LHCN-M2 (cell line): ENCODE data around the gene UBE2M. TPM values are rescaled to one million over a fixed set of nuclear protein-coding genes. Genes with fewer than 3 reads are reported as not detected.

Experiments
- DNase-seq: peaks from one replicate; pipeline ENCODE4 v3.0.0-alpha.2; 2012; ENCODE audit warnings: low read depth
- total RNA-seq: library from RNA; depleted of rRNA; stranded (reverse); fragments of >200 nt; gene quantifications from 2 replicates; pipeline ENCODE4 v1.2.3, GENCODE V29; 2014

The UBE2M gene
- total RNA-seq, 1 experiment from 2014 or later: 73.9 TPM

DNA sequence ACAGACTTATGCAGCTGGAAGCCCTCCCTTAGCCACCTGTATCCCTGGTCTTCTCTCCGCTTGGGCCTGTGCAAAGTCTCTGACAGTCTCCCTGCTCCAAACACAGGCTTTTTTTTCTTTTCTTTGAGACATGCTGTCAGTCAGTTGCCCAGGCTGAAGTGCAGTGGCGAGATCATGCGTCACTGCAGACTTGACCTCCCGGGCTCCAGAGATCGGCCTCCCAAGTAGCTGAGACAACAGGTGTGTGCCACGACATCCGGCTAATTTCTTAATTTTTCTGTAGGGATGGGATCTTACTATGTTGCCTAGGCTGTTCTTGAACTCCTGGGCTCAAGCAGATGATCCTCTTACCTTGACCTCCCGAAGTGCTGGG lies 13.2 kb upstream of the UBE2M start:
- no peak for DNase-seq

- no peak for DNase-seq
Measured at GRCh38 chr19:58570770-58571574, 12.6 kb upstream of the UBE2M start.

DNA sequence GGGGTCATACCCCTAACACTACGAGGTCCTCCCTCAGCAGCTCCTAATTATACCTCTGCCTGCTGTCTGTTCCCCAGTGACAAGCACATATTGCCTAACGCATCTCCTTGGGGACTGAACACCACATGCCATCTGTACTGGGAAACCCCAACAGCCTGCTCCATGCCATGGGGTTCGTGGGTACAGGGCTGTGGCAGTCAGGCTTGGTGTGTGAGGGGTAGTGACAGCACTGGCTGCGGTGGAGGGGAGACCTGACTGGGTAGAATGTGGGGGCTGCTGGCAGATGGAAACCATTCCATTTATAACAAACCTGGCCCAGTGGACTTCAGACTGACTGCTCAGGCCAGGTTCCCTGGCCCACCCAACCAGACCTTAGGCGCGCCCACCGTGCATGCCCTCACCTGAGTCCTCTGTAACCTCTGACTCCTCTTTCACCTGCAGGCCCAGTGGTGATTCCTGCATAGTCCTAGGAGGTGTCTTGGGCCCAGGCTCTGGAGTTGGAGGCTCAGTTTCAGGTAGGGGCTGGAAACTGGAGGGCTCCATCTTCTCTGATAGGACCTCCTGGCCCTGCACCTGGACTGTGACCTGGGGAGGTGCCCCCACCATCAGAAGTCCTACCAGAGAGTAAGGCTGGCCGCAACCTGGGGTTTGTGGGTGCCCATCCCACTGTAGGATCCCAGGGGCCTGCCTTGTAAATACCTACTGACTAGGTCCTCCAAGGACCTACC lies 11.7 kb upstream of the UBE2M start:
- no peak for DNase-seq

- no peak for DNase-seq
Measured at GRCh38 chr19:58569191-58569942, 11.0 kb upstream of the UBE2M start.

DNA sequence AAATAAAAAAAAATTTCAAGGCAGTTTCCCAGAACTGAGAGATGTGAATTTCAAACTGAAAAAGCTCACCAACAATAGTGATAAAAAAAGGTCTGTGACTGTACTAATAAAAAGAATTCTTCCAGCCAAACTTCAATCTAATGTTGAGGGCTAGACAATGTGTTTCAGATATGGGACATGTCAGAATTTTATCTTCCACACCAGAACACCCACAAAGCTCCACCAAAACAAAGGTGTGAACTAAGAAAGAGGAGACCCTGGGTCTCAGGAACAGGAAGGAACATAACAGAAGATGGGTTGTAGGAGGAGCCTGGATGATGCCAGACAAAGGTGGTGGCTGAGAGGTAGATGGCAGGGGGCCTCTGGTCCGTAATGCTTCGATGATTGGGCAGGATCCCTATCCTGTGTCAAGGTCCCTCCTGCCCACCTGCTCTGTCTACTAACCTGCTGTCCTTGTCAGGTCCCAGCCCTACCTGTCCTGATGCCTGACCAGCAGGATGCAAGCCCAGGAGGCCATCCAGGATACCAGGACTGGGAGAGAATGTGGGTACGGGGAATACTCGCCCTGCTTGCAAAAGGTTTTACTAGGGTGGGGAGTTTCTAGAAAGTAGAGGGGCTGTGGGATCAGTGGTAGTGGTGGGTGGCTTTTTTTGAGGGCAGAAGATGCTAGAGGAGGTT lies 10.2 kb upstream of the UBE2M start:
- DNase-seq: no peak

- DNase-seq: no peak
Measured at GRCh38 chr19:58566989-58567388, 8.6 kb upstream of the UBE2M start.

GRCh38 chr19:58563823-58564222 lies 5.4 kb upstream of the UBE2M start:
- no peak for DNase-seq

DNA sequence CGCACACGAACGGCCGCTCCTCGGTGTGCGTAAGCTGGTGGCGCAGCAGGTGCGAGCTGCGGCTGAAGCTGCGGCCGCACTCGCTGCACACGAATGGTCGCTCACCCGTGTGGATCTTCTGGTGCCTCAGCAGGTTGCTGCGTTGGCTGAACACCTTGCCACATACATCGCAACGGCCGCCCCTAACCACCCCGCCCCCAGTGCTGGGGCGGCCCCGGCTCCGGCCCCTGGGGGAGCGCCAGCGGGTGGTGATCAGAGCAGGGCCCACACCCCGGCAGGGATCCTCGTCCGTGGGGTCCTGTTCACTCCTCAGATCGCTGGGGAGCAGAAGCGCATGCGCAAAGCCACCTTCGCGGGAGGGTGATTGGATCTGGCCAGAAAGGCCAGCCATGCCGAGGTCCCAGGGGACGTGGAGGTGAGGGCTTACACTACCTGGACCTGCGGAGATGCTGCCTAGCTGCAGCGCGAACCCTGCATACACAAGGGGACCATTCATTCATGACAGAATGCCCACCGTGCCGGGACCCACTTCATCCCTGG lies 4.7 kb upstream of the UBE2M start:
- DNase-seq: no peak

- peak; percentile 12 for DNase-seq
Measured at GRCh38 chr19:58562122-58563033, 4.0 kb upstream of the UBE2M start.

DNA sequence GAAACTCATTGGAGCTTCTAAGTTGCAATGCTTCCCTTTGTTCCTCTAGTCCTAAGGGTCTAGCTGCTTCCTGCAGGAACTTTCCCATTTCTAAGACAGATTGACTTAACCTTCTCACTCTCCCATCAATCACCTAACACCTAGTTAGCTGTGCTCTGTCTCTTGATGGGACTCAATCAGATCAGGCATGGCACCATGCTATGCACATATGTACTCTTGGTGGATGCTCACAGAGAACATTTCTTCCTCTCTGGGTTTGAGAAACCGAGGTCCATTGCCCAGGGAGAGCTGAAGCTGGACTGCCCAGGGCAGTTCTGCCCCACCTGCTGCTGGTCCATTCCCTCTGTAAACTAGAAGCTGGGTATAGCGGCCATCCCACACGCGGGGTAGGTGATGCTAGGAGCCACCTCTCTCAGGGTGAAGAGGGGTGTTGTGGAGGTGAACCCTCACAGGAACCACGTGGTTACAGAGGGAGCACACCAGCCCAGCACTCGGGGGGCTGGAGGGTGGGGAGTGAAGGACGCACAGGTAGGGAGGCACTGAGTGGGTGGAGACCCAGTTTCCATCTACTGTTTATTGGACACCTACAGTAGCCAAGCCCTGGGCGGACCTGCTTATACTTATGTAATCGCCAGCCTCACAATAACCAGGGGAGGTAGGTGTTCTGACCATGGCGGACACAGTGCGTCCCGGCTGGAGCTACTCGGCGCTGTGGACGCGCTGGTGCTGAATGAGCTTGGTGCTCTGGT lies 3.1 kb upstream of the UBE2M start:
- no peak for DNase-seq

- DNase-seq: no peak
Measured at GRCh38 chr19:58560921-58561320, 2.5 kb upstream of the UBE2M start.

DNA sequence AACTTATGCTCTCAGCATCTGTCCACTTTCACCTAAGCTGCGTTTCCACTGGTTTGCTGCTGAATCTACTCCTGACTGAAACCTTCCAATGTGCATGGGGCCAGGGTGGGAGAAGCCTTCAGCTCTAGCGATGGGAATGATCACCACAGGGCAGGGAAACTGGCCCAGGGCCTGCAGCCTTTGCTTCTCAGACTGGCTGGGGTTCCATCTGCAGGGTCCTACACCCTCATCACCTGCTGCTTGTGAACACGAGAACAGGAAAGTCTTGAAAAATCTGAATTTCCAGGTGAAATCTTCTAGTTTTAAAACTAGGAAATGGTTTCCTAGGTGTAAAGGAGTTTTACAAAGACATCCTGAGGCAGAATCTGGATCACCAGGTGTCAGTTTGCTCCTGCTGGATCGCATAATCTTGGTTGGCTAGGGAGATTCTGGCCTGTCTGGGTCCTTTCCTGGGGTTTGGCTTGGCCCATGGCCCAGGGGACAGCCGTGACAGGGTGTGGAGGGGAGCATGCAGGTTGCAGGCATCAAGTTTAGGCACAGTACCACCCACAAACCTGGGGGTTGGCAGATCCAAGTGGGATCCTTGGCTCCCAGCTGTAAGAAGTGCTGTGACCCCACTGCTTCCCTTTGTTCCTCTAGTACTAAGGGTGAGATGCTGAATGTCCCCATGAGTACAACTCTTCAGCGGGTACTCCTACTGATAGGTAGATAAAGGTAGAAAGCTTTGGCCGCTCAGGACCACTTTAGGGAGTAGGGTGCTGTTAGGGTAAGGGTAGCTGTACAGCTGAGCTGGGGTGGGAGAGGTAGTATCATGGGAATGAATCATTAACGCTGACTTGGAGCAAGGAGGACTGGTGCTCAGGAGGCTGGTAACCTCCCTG lies 1.8 kb upstream of the UBE2M start:
- DNase-seq: no peak

GRCh38 chr19:58559275-58560006 lies 1.0 kb upstream of the UBE2M start:
- peak; percentile 91 for DNase-seq

GRCh38 chr19:58558623-58559274 lies 338 bp upstream of the UBE2M start:
- DNase-seq: peak; percentile 97

- peak; percentile 30 for DNase-seq
Measured at GRCh38 chr19:58557221-58558065, 968 bp downstream of the UBE2M start.

DNA sequence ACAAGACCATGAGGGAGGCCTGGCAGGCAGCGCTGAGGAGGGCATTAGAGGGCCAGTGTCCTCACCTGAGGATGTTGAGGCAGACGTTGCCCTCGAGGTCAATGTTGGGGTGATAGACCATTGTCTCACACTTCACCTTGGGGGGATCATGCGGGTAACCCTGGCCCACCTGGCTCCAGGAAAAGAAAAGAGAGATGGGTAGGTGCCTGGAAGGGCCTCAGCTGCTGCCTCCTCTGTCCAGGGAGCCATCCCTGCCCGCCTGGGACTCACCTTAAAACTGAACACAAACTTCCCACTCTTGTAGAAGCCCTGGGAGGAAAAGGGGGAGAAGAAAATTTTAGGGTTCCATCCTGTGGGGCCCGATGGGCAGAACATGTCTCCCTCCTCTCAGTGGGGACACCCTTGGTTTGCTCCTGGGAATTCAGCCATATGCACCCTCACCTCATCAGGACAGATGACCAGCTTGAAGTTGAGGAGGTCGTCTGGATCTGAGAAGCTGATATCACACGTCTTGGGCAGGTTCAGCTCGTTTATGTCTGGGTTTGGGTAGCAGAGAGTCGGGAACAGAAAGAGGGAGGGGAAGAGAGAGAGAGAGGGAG lies 1.7 kb downstream of the UBE2M start:
- DNase-seq: no peak
